SK-N-SH (cell line): ENCODE measurements around the gene HECW1. TPM values are rescaled to one million over a fixed set of nuclear protein-coding genes. Genes with fewer than 3 reads are reported as not detected.
A peak's percentile ranks its signal among the peaks of the same experiment; 100 is the strongest.

Source experiments
- CTCF ChIA-PET: fragments of 300-600, 350-600 bp; formaldehyde crosslinking; extraction: SDS; loops from one replicate; lab custom pipeline; 2021; lab: Yijun Ruan, JAX
- POLR2A ChIA-PET: fragments of 350-600 bp; sonication (Branson Sonifier 250); formaldehyde crosslinking; extraction: SDS; loops from one replicate; lab custom pipeline; 2020; ENCODE audit warnings: antibody characterized with exemption, inconsistent platforms; lab: Yijun Ruan, JAX
- DNase-seq: peaks from one replicate; pipeline ENCODE4 v3.0.0; 2012
- H2AFZ ChIP-seq: fragments of 200-600 bp; sonication (generic); 2 replicates; pipeline ENCODE4 v1.8.1; 2016; ENCODE audit warnings: antibody characterized with exemption, mild to moderate bottlenecking, low read depth
- H3F3A ChIP-seq: fragments of 200-600 bp; sonication (generic); replicated peaks from 2 replicates; pipeline ENCODE3; 2016; ENCODE audit warnings: antibody characterized with exemption, mild to moderate bottlenecking; ENCODE audit not compliant: insufficient read depth
- H3K27ac ChIP-seq, 2 experiments: fragments of 200-500 bp in 1 of 2; fragments of 200-600 bp in 1 of 2; sonication (Bioruptor generic) in 1 of 2; sonication (generic), shearing (Covaris generic) in 1 of 2; 2 replicates each; pipeline versions ENCODE4 v1.5.1 to v1.6.1; 2014 to 2016; ENCODE audit warnings: low read depth in 2 of 2, inconsistent platforms in 1 of 2, low read length in 1 of 2, mild to moderate bottlenecking in 1 of 2, mixed read lengths in 1 of 2
- H3K27me3 ChIP-seq: fragments of 200-600 bp; sonication (generic), shearing (Covaris generic); 2 replicates; pipeline ENCODE4 v1.6.1; 2016; ENCODE audit warnings: mixed run types; ENCODE audit not compliant: insufficient read depth
- H3K36me3 ChIP-seq, 2 experiments: fragments of 200-500 bp in 1 of 2; fragments of 200-600 bp in 1 of 2; sonication (Bioruptor generic) in 1 of 2; sonication (generic) in 1 of 2; replicated peaks in 1 of 2; 2 replicates each; pipeline versions ENCODE3 to v1.5.1; 2014 to 2016; ENCODE audit warnings: low read length in 1 of 2, mild to moderate bottlenecking in 1 of 2; ENCODE audit not compliant: insufficient read depth in 2 of 2, control insufficient read depth in 1 of 2
- H3K4me1 ChIP-seq, 2 experiments: fragments of 200-500 bp in 1 of 2; fragments of 200-600 bp in 1 of 2; sonication (Bioruptor generic) in 1 of 2; sonication (generic), shearing (Covaris generic) in 1 of 2; 2 replicates each; pipeline versions ENCODE4 v1.5.1 to v1.6.1; 2014 to 2016; ENCODE audit warnings: low read depth in 1 of 2, low read length in 1 of 2, mixed run types in 1 of 2; ENCODE audit not compliant: insufficient read depth in 2 of 2, control insufficient read depth in 1 of 2
- H3K4me2 ChIP-seq: fragments of 200-600 bp; sonication (generic), shearing (Covaris generic); 2 replicates; pipeline ENCODE4 v1.6.1; 2017; ENCODE audit warnings: mixed run types
- H3K4me3 ChIP-seq, 2 experiments: fragments of 200-500 bp in 1 of 2; fragments of 200-600 bp in 1 of 2; sonication (Bioruptor generic) in 1 of 2; sonication (generic), shearing (Covaris generic) in 1 of 2; 2 replicates each; pipeline versions ENCODE4 v1.5.1 to v1.8.1; 2014 to 2016; ENCODE audit warnings: low read depth in 2 of 2, inconsistent platforms in 1 of 2, low read length in 1 of 2, mild to moderate bottlenecking in 1 of 2, mixed read lengths in 1 of 2, moderate library complexity in 1 of 2
- H3K79me2 ChIP-seq: fragments of 200-600 bp; sonication (generic); 2 replicates; pipeline ENCODE4 v1.8.1; 2017; ENCODE audit warnings: mild to moderate bottlenecking; ENCODE audit not compliant: insufficient read depth
- H3K9ac ChIP-seq: fragments of 200-600 bp; sonication (generic); 2 replicates; pipeline ENCODE4 v1.6.1; 2017; ENCODE audit warnings: mixed run types
- H3K9me2 ChIP-seq: fragments of 200-600 bp; sonication (generic); 2 replicates; pipeline ENCODE4 v1.6.1; 2017; ENCODE audit warnings: mixed run types
- H3K9me3 ChIP-seq: fragments of 200-600 bp; sonication (generic); 2 replicates; pipeline ENCODE4 v1.6.1; 2017; ENCODE audit warnings: mixed run types, mild to moderate bottlenecking, moderate library complexity
- H4K20me1 ChIP-seq: fragments of 200-600 bp; sonication (generic); 2 replicates; pipeline ENCODE4 v1.6.1; 2017; ENCODE audit warnings: mild to moderate bottlenecking, mixed run types; ENCODE audit not compliant: insufficient read depth
- CHD2 ChIP-seq: fragments of 150-350 bp; IDR thresholded peaks from 2 replicates; pipeline ENCODE4 v1.6.1; 2018; ENCODE audit warnings: low read length; ENCODE audit not compliant: partially characterized antibody
- CTCF ChIP-seq: fragments of 200-600 bp; sonication (generic); IDR thresholded peaks from 2 replicates; pipeline ENCODE4 v1.6.1; 2017; ENCODE audit warnings: antibody characterized with exemption, mild to moderate bottlenecking, moderate library complexity
- JUND ChIP-seq: IDR thresholded peaks from 2 replicates; pipeline ENCODE4 v1.4.0; 2012
- MEF2A ChIP-seq: IDR thresholded peaks from 2 replicates; pipeline ENCODE4 v1.4.0; 2012; ENCODE audit warnings: low read depth, borderline replicate concordance
- NFIC ChIP-seq: IDR thresholded peaks from 2 replicates; pipeline ENCODE4 v1.4.0; 2012; ENCODE audit warnings: borderline replicate concordance
- REST ChIP-seq: IDR thresholded peaks from 2 replicates; pipeline ENCODE4 v1.6.1; 2012; ENCODE audit warnings: mild to moderate bottlenecking, low read depth, low read length, moderate library complexity
- RXRA ChIP-seq: IDR thresholded peaks from 2 replicates; pipeline ENCODE4 v1.4.0; 2012; ENCODE audit warnings: low read depth, mild to moderate bottlenecking, borderline replicate concordance
- TAF1 ChIP-seq: IDR thresholded peaks from 2 replicates; pipeline ENCODE4 v1.6.1; 2012; ENCODE audit warnings: low read depth, mild to moderate bottlenecking, low read length, moderate library complexity, borderline replicate concordance
- USF1 ChIP-seq: IDR thresholded peaks from 2 replicates; pipeline ENCODE4 v1.4.0; 2012; ENCODE audit warnings: low read depth, borderline replicate concordance
- ZBTB33 ChIP-seq: IDR thresholded peaks from 2 replicates; pipeline ENCODE4 v1.4.0; 2012; ENCODE audit warnings: low read depth, borderline replicate concordance
- WGBS: methylation state at CpG from one replicate; pipeline ENCODE4 v1.1.6; 2017; ENCODE audit warnings: low lambda C conversion rate; 5-methylcytosine and 5-hydroxymethylcytosine counted together
- polyA plus RNA-seq, 3 experiments: library from polyadenylated mRNA; depleted of rRNA; stranded (reverse); fragments of >200 nt; gene quantifications; 2 replicates each; pipeline ENCODE4 v1.2.3, GENCODE V29; 2012

HECW1 gene
- polyA plus RNA-seq, 1 of the 3 experiments (the other 2 are of a cell fraction) = not detected

- TF ChIP-seq CTCF (no peak), REST (no peak), TAF1 (no peak)
These were observed 419.3 kb downstream of the HECW1 start (continued) for GRCh38 chr7:43531700-43532099.

- 58% methylated on average over 6 of the region's 6 CpGs for WGBS
- peaks cover 31% of the 10 kb centered on the region for H3K27me3 ChIP-seq
- no peaks in the 10 kb centered on the region for H3K36me3 ChIP-seq
- no peaks in the 10 kb centered on the region for H4K20me1 ChIP-seq
- no peak overlapping the region for H3K4me2 ChIP-seq
- H3K4me3 ChIP-seq = no peak overlapping the region
- peaks cover 10 to 52% of the 10 kb centered on the region in 2 experiments; a peak in 3 of 4 replicates for H3K4me1 ChIP-seq
- H3F3A ChIP-seq = peaks cover 12% of the 10 kb centered on the region
- no peak overlapping the region for H2AFZ ChIP-seq
- CTCF ChIA-PET = interaction anchor here (1.4 to 4.5 kb wide), 2 partner anchors 49 to 166 kb away, joined by 5 to 38 read pairs; partner anchors contain the start of gene STK17A
- H3K9me3 ChIP-seq = no peaks in the 10 kb centered on the region
- H3K27ac ChIP-seq = peak overlapping the region in 1 of 2 experiments; percentile 94; a peak in 2 of 4 replicates
- no peak for TF ChIP-seq USF1
- TF ChIP-seq ZBTB33 = no peak
- 0 out of 2 replicates have a peak, but pooled peaks have one; percentile 6 for TF ChIP-seq NFIC
- no peak for TF ChIP-seq MEF2A
- no peak for TF ChIP-seq JUND
- no peak for TF ChIP-seq CHD2
- no peak for TF ChIP-seq RXRA
- no peak overlapping the region for H3K9ac ChIP-seq
- no peaks in the 10 kb centered on the region for H3K79me2 ChIP-seq
- POLR2A ChIA-PET = no interaction called here
- no peak for DNase-seq
- no peaks in the 10 kb centered on the region for H3K9me2 ChIP-seq
These were observed 421.5 kb downstream of the HECW1 start for GRCh38 chr7:43533801-43534479.
